NCI-H146 treated with DMSO at 0.1 percent for 48 hours (cell line): Measurements from ENCODE around the gene GAA.

ENCODE experiments used
- DNase-seq: peaks from one replicate; lab custom pipeline; 2025; ENCODE audit not compliant: unreplicated experiment; lab: John Stamatoyannopoulos, UW

The GAA gene

GRCh38 chr17:80103449-80104085 lies 2.2 kb downstream of the GAA start:
- no peak for DNase-seq

GRCh38 chr17:80104321-80104955 lies 3.1 kb downstream of the GAA start:
- peak; percentile 47 for DNase-seq

- DNase-seq = no peak
Observed at GRCh38 chr17:80104956-80105375, 3.6 kb downstream of the GAA start.

DNA sequence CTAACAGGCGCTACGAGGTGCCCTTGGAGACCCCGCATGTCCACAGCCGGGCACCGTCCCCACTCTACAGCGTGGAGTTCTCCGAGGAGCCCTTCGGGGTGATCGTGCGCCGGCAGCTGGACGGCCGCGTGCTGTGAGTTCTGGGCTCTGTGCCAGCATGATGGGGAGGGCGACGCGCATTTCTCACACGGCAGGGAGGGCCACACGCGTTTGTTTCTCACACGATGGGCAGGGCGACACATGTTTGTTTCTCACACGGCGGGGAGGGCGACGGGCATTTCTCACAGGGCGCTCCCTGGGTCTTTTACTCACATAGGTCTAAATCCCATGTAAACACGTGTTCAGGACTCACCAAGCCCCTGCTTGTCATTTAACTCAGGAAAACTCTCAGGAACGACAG lies 4.4 kb downstream of the GAA start:
- no peak for DNase-seq

DNA sequence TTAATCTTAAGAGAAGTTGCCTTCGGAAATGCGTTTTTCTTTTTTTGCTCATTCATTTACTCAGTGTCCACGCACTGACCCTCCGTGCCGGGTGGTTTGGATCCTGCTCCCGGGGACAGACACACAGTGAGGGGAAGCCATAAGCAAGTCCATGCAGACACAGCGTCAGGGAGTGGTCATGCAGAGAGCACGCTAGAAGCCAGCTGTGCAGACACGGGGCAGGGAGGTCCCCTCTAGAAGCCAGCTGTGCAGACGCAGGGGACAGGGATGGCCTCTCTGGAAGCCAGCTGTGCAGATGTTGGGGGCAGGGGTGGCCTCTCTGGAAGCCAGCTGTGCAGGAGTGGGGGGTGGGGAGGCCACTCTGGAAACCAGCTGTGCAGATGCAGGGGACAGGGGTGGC lies 4.8 kb downstream of the GAA start:
- DNase-seq = no peak

GRCh38 chr17:80106751-80107150 lies 5.4 kb downstream of the GAA start:
- DNase-seq = no peak

DNA sequence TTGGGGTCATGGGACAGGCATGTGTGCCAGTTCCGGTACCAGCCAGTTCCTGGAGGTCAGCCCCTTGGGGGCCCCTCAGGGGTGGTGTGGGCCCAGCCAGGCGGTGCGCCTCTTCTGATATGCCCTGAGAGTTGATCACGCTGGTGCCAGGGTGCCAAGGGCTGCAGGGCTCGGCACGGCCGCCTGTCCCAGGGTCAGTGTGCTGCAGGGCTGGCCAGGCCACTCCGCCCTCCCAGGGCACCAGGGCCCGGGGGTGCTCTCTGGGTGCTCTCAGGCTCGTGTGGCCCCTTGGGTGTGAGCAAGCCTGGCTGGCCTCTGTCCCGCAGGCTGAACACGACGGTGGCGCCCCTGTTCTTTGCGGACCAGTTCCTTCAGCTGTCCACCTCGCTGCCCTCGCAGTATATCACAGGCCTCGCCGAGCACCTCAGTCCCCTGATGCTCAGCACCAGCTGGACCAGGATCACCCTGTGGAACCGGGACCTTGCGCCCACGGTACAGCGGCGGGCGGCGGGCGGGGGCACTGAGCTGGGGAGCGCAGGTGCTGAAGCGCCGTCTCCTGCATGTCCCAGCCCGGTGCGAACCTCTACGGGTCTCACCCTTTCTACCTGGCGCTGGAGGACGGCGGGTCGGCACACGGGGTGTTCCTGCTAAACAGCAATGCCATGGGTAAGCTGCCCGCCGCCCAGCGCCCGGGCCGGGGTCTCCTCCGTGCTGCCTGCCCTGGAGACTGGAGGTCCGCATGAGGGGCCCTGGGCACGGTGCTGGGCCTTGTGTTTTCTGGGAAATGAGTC lies 6.0 kb downstream of the GAA start:
- no peak for DNase-seq

GRCh38 chr17:80108036-80108971 lies 6.9 kb downstream of the GAA start:
- no peak for DNase-seq

- no peak for DNase-seq
Observed at GRCh38 chr17:80109066-80109660, 7.8 kb downstream of the GAA start.

DNA sequence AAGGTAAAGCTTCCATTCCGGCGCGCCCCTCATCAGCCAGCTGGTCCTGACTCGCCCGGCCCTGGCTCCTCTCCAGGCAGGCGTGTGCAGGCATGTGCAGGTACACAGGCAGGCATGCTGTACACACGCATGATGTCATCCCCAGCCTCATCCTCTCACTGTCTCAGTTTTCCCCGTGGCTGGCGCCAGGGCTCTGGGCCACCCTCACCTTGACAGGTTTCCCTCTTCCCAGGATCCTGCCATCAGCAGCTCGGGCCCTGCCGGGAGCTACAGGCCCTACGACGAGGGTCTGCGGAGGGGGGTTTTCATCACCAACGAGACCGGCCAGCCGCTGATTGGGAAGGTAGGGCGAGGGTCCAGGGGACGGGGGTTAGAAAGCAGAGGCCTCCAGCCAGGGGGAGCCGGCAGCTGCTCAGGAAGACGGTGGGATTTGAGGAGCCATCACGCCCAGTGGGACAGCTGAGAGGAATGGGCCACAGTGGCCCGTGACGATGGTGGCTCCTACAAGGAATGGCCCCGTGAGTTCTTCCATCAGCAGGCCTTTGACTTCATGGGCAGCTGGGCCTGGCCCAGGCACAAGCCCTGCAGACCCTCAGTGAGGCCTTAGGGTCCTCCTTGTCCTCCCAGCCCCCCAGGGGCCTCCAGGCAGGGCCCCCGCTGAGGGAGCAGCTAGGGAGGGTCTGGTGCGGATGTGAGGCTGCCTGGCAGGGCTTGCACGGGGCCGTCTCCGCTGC lies 8.5 kb downstream of the GAA start:
- DNase-seq = no peak

GRCh38 chr17:80110447-80110812 lies 9.0 kb downstream of the GAA start:
- DNase-seq = no peak

- DNase-seq = no peak
Observed at GRCh38 chr17:80110927-80111701, 9.7 kb downstream of the GAA start.

- DNase-seq = no peak
Observed at GRCh38 chr17:80111702-80112470, 10.5 kb downstream of the GAA start.

DNA sequence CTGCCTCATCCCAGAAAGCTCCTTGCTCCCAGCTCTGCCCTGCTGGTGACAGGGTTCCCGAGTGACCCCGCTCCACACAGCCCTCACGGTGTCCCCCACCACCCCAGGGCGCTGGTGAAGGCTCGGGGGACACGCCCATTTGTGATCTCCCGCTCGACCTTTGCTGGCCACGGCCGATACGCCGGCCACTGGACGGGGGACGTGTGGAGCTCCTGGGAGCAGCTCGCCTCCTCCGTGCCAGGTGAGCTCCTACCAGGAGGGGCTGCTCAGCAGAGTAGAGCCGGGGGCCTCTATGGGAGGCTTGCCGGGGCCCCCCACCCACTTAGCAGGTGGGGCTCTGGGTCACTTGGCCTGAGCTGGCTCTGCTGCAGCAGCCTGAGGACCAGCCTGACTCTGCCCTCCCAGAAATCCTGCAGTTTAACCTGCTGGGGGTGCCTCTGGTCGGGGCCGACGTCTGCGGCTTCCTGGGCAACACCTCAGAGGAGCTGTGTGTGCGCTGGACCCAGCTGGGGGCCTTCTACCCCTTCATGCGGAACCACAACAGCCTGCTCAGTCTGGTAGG lies 11.2 kb downstream of the GAA start:
- no peak for DNase-seq

- DNase-seq = no peak
Observed at GRCh38 chr17:80113033-80113484, 11.7 kb downstream of the GAA start.

- no peak for DNase-seq
Observed at GRCh38 chr17:80114758-80115157, 13.4 kb downstream of the GAA start.

DNA sequence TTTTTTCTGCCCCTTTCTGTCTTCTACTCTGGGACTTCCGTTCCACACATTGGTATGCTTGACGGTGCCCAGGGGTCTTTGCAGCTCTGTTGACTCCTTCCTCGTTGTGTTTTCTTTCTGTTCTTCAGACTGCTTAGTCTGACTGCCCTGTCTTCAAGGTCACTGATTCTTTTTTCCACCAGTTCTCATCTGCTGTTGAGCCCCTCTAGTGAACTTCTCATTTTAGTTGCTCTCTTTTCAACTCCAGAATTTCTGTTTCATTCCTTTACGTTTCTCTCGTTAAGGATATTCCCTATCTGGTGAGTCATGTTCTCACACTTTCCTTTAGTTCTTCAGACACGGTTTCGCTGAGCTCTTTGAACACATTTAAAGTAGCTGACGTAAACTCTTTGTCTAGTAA lies 13.8 kb downstream of the GAA start:
- DNase-seq = no peak

- DNase-seq = no peak
Observed at GRCh38 chr17:80116276-80116920, 15.0 kb downstream of the GAA start.
